Activated B cell treated with CpG ODN at 0.5 μM for 24 hours (primary cell): Measurements from ENCODE around the gene CRISP2. TPM values are rescaled to one million over a fixed set of nuclear protein-coding genes. Genes with fewer than 3 reads are reported as not detected.

Source experiments
- ATAC-seq: fragments of 200-7000 bp; cut with Tn5 transposase; one replicate; pipeline ENCODE4 v1.10.0; 2021; ENCODE audit warnings: low read depth, mild to moderate bottlenecking, moderate library complexity
- CTCF ChIA-PET: fragments of 350-600 bp; sonication (Branson Sonifier 250); formaldehyde crosslinking; loops from one replicate; lab custom pipeline; 2021; ENCODE audit warnings: antibody characterized with exemption; lab: Charles Lee
- POLR2A ChIA-PET: fragments of 350-600 bp; sonication (Branson Sonifier 250); formaldehyde crosslinking; loops from one replicate; lab custom pipeline; 2021; ENCODE audit warnings: antibody characterized with exemption; lab: Charles Lee
- DNase-seq: peaks from one replicate; pipeline ENCODE4 v3.0.0; 2022
- H3K27ac Mint-ChIP-seq: one replicate; pipeline ENCODE4 v1.8.0; 2020; ENCODE audit warnings: mixed read lengths
- H3K27me3 Mint-ChIP-seq: one replicate; pipeline ENCODE4 v1.8.0; 2021; ENCODE audit warnings: mixed read lengths
- H3K36me3 Mint-ChIP-seq: one replicate; pipeline ENCODE4 v1.8.0; 2021; ENCODE audit warnings: low read depth, mixed read lengths
- H3K4me1 Mint-ChIP-seq: one replicate; pipeline ENCODE4 v1.8.0; 2021; ENCODE audit warnings: mixed read lengths
- H3K4me3 Mint-ChIP-seq: one replicate; pipeline ENCODE4 v1.8.0; 2020; ENCODE audit warnings: mild to moderate bottlenecking, mixed read lengths
- H3K9me3 Mint-ChIP-seq: one replicate; pipeline ENCODE4 v1.8.0; 2020; ENCODE audit warnings: mixed read lengths
- intact Hi-C: fragments of 100-400 bp; cut with micrococcal nuclease; formaldehyde crosslinking; loops from one replicate; pipeline ENCODE4 v1.15.1; 2024
- total RNA-seq: library from RNA; stranded (reverse); gene quantifications from 2 replicates; pipeline ENCODE4 v1.2.3, GENCODE V29; 2022
- TF ChIP-seq, protein P1 (sequence below): fragments of 200-600 bp; IDR thresholded peaks from one replicate; pipeline ENCODE4 v1.8.0; 2022; ENCODE audit warnings: antibody characterized with exemption, mild to moderate bottlenecking

The CRISP2 gene
- total RNA-seq, 1 donor from 2014 or later = not detected

DNA sequence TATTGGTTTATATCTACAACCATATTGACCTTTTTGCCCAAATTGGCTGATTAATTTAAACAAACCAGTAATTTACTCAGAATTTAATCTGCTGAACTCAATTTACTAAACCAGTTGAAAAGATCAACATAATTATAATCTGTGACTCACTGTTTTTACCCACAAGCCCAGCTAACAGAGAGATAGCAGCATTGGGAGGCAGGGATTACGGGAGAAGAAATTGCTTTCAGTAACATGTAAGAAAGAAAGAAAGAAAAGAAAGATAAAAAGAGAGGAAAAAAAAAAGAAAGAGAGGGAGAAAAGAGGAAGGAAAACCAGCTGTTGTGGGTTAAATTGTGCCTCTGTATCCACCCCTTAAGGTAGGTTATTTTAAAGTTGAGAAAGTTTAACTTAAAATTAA is 63.4 kb downstream of the CRISP2 start:
- no peak for DNase-seq
- no peak overlapping the region for H3K27ac Mint-ChIP-seq

DNA sequence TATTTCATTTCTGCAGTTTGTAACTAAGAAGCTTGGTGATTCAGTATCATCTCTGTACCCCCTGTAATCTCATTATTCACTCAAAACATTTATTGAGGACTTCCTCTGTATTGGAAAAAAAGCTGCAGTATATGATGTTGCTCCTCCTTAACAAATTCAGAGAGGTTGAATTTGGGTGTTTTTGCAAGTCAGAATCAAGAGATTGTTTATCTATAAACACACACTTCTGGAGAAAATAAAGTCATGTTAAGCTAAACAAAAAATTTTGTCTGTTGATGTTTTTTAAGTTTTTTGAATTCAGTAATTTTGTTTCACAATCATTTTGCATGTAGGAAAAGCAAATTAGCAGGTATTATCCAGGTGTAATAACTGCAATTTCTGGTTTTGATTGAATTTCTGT is 65.3 kb downstream of the CRISP2 start:
- ChIA-PET CTCF (no interaction called here), POLR2A (no interaction called here)
- no peaks in the 10 kb centered on the region for H3K9me3 Mint-ChIP-seq
- no peaks in the 10 kb centered on the region for H3K36me3 Mint-ChIP-seq
- ATAC-seq (no peak), DNase-seq (no peak)
- TF ChIP-seq, protein P1, sequence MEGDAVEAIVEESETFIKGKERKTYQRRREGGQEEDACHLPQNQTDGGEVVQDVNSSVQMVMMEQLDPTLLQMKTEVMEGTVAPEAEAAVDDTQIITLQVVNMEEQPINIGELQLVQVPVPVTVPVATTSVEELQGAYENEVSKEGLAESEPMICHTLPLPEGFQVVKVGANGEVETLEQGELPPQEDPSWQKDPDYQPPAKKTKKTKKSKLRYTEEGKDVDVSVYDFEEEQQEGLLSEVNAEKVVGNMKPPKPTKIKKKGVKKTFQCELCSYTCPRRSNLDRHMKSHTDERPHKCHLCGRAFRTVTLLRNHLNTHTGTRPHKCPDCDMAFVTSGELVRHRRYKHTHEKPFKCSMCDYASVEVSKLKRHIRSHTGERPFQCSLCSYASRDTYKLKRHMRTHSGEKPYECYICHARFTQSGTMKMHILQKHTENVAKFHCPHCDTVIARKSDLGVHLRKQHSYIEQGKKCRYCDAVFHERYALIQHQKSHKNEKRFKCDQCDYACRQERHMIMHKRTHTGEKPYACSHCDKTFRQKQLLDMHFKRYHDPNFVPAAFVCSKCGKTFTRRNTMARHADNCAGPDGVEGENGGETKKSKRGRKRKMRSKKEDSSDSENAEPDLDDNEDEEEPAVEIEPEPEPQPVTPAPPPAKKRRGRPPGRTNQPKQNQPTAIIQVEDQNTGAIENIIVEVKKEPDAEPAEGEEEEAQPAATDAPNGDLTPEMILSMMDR = no peak
- no peaks in the 10 kb centered on the region for H3K27me3 Mint-ChIP-seq
- no peak overlapping the region for H3K4me3 Mint-ChIP-seq
- intact Hi-C loops = no loop called here
- no peaks in the 10 kb centered on the region for H3K4me1 Mint-ChIP-seq
- no peak overlapping the region for H3K27ac Mint-ChIP-seq

More for the DNA sequence above, 63.4 kb downstream of the CRISP2 start:
- CTCF ChIA-PET = no interaction called here
- TF ChIP-seq, protein P1 = no peak
- no peak for ATAC-seq
- Mint-ChIP-seq H3K4me1 (no peaks in the 10 kb centered on the region), H3K36me3 (no peaks in the 10 kb centered on the region), H3K9me3 (no peaks in the 10 kb centered on the region), H3K4me3 (no peak overlapping the region), H3K27me3 (no peaks in the 10 kb centered on the region)
- POLR2A ChIA-PET = no interaction called here
- intact Hi-C loops = no loop called here

DNA sequence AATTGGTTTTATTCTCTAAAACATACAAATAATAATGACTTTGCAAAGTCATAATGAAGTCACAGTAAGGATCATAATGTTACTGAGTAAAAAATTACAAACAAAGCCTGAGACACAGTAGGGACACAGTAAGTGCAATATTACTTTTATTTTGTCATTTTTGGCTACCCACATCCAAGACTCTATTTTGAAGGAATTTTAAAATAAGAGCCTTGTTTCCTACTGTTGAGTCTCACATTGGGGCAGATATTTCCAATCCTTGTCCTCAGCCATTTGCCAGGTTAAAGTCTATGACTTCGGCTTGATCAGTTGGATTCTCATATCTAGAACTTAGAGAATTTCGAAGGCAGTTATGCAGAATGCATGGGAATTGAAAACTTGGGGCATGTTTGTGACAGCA is 65.9 kb downstream of the CRISP2 start:
- no peak overlapping the region for H3K27ac Mint-ChIP-seq
- no peaks in the 10 kb centered on the region for H3K4me1 Mint-ChIP-seq
- POLR2A ChIA-PET = no interaction called here
- ATAC-seq (no peak), DNase-seq (no peak)
- no peaks in the 10 kb centered on the region for H3K27me3 Mint-ChIP-seq
- no peaks in the 10 kb centered on the region for H3K9me3 Mint-ChIP-seq
- no peak overlapping the region for H3K4me3 Mint-ChIP-seq
- no peaks in the 10 kb centered on the region for H3K36me3 Mint-ChIP-seq
- TF ChIP-seq, protein P1 = no peak
- intact Hi-C loops = no loop called here
- CTCF ChIA-PET = no interaction called here

DNA sequence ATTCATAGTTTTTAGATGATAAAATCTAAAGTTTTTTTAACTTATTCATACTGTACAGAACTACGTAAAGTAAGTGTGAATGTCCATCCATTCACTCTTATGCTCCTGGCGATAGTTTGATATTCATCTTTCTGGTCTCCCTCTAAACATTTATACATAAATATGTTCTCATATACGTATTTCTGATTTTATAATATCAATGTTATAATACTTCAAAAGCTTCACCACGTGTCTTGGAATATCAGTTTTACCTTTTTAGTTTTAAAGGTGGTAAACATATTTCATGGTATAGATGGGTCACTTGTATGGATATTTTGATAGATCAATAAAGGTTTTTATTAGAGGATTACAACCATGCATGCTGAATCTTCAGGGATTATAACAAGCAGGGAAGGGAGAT is 66.4 kb downstream of the CRISP2 start:
- Mint-ChIP-seq H3K36me3 (no peaks in the 10 kb centered on the region), H3K9me3 (no peaks in the 10 kb centered on the region), H3K4me3 (no peak overlapping the region), H3K27ac (no peak overlapping the region), H3K4me1 (no peaks in the 10 kb centered on the region), H3K27me3 (no peaks in the 10 kb centered on the region)
- ChIA-PET POLR2A (no interaction called here), CTCF (no interaction called here)
- intact Hi-C loops = no loop called here
- DNase-seq = no peak
- no peak for ATAC-seq
- TF ChIP-seq, protein P1 = no peak

DNA sequence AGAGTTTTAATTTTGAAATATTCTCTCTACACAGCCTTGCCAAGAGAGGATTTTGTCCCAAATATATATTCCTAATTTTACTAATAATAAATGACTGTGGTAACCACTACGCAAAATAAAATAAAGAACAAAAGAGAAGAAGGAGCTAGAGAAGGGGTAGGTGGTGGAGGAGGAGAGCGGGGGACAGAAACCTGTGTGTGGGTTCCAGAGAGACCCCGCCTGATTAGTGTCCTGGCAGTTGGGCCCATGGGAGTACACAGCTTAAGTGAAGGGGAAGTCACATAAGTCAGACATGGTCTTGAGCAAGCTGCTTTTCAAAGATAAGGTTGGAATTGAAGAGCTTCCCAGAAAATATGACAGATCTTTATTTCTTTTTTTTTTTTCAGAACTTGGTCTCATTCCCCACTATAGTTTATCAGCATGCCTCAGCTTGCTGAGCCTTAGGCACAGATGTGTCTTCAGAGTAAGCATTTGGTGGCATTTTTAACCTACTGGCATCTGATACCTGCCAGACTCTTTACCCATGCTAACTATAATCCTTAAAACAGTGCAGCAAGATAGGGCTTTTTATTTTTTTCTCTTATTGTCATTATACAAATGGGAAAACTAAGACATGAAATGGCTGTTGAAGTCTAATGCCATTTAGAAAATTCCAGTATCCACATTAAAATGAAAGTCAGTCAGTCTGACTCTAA is 67.1 kb downstream of the CRISP2 start:
- ChIA-PET CTCF (no interaction called here), POLR2A (no interaction called here)
- no peaks in the 10 kb centered on the region for H3K4me1 Mint-ChIP-seq
- H3K9me3 Mint-ChIP-seq = no peaks in the 10 kb centered on the region
- DNase-seq (no peak), ATAC-seq (no peak)
- H3K36me3 Mint-ChIP-seq = no peaks in the 10 kb centered on the region
- intact Hi-C loops = no loop called here
- no peak overlapping the region for H3K4me3 Mint-ChIP-seq
- no peaks in the 10 kb centered on the region for H3K27me3 Mint-ChIP-seq
- no peak overlapping the region for H3K27ac Mint-ChIP-seq
- TF ChIP-seq, protein P1 = no peak
